Endodermal cell (in vitro differentiated cells): ENCODE results near the gene NLK. TPM values are rescaled to one million over a fixed set of nuclear protein-coding genes. Genes with fewer than 3 reads are reported as not detected.

Experiments used
- DNase-seq: peaks from one replicate; pipeline ENCODE4 v3.0.0-alpha.2; 2017
- H3K27ac ChIP-seq: 2 replicates; pipeline ENCODE4 v1.5.1; 2013; ENCODE audit warnings: mild to moderate bottlenecking, low read depth, low read length, moderate library complexity
- H3K27me3 ChIP-seq: 2 replicates; pipeline ENCODE4 v1.6.1; 2013; ENCODE audit warnings: mild to moderate bottlenecking, low read length, moderate library complexity; ENCODE audit not compliant: insufficient read depth, control insufficient read depth, poor library complexity, severe bottlenecking
- H3K36me3 ChIP-seq: 2 replicates; pipeline ENCODE4 v1.7.0; 2013; ENCODE audit warnings: mild to moderate bottlenecking, low read length, moderate library complexity; ENCODE audit not compliant: control insufficient read depth, insufficient read depth
- H3K4me1 ChIP-seq: one replicate; pipeline ENCODE4 v1.7.0; 2013; ENCODE audit warnings: low read length; ENCODE audit not compliant: control insufficient read depth, insufficient read depth
- H3K4me3 ChIP-seq: 2 replicates; pipeline ENCODE4 v1.5.1; 2013; ENCODE audit warnings: mild to moderate bottlenecking, low read length, moderate library complexity
- H3K9ac ChIP-seq: 2 replicates; pipeline ENCODE4 v1.6.1; 2013; ENCODE audit warnings: mild to moderate bottlenecking, low read length, moderate library complexity; ENCODE audit not compliant: poor library complexity, severe bottlenecking; ENCODE audit errors: extremely low read depth
- H3K9me3 ChIP-seq: 2 replicates; pipeline ENCODE4 v1.6.1; 2013; ENCODE audit warnings: mild to moderate bottlenecking, low read length, moderate library complexity; ENCODE audit not compliant: control insufficient read depth
- H3K27ac Mint-ChIP-seq: 2 replicates; pipeline ENCODE4 v1.8.0; 2020; ENCODE audit warnings: mixed read lengths
- H3K27me3 Mint-ChIP-seq: 2 replicates; pipeline ENCODE4 v1.8.0; 2021; ENCODE audit warnings: mild to moderate bottlenecking, mixed read lengths; ENCODE audit not compliant: insufficient read depth
- H3K36me3 Mint-ChIP-seq: 2 replicates; pipeline ENCODE4 v1.8.0; 2020; ENCODE audit warnings: low read depth, mixed read lengths
- H3K4me1 Mint-ChIP-seq: 2 replicates; pipeline ENCODE4 v1.8.0; 2020; ENCODE audit warnings: mixed read lengths
- H3K4me3 Mint-ChIP-seq: 2 replicates; pipeline ENCODE4 v1.8.0; 2020; ENCODE audit warnings: mild to moderate bottlenecking, moderate library complexity, mixed read lengths
- H3K9me3 Mint-ChIP-seq: 2 replicates; pipeline ENCODE4 v1.8.0; 2020; ENCODE audit warnings: mild to moderate bottlenecking, mixed read lengths
- WGBS, 2 experiments: methylation state at CpG; one replicate each; pipeline versions ENCODE4 v1.1.5 to v1.1.7; 2013; ENCODE audit warnings: missing lambda C conversion rate in 2 of 2, mixed read lengths in 1 of 2; ENCODE audit not compliant: insufficient coverage in 1 of 2, insufficient read length in 1 of 2; 5-methylcytosine and 5-hydroxymethylcytosine counted together
- total RNA-seq, 2 donors: library from RNA; stranded (reverse); fragmentation: NEBNext Ultra II Directional in 1 of 2; extraction: Animal tissue kit (Norgen Biotek cat#: 25700) in 1 of 2; gene quantifications; 2 replicates in 1 of 2; 3 replicates in 1 of 2; pipeline ENCODE4 v1.2.1, GENCODE V29; 2021
- TF ChIP-seq, protein P1 (sequence below): fragments of 200-600 bp; sonication (generic); conservative IDR thresholded peaks from 2 replicates; pipeline ENCODE4 v1.5.0; 2021; ENCODE audit warnings: antibody characterized with exemption, mild to moderate bottlenecking

The NLK gene
- total RNA-seq, 2 donors from 2014 or later: 49.2 to 50.3 TPM

DNA sequence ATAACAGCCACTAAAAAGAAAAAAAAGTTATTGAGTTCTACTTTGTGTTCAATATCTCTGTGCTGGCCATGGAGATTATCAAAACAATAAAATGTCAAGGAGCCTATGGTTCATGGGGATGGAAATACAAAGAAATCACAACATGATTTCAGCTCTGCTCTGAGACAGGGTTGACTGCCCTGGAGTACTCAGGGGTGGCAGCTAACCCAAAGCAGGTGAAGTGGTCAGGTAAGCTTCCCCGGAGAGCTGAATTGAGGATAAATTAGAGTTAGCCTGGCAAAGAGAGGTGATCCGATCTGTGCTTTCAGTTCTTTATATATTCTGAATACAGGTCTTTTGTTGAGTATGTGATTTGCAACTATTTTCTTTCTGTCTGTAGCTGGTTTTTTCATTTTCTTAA lies 157.3 kb downstream of the NLK start:
- Mint-ChIP-seq H3K9me3 (no peaks in the 10 kb centered on the region), H3K36me3 (peaks cover 31% of the 10 kb centered on the region), H3K4me1 (no peaks in the 10 kb centered on the region), H3K4me3 (no peak overlapping the region), H3K27ac (no peak overlapping the region), H3K27me3 (no peaks in the 10 kb centered on the region)
- no peak for DNase-seq
- Histone ChIP-seq H3K27me3 (no peaks in the 10 kb centered on the region), H3K36me3 (peaks cover 23% of the 10 kb centered on the region), H3K4me1 (no peaks in the 10 kb centered on the region), H3K4me3 (no peak overlapping the region), H3K27ac (no peak overlapping the region), H3K9me3 (no peaks in the 10 kb centered on the region), H3K9ac (no peak overlapping the region)
- TF ChIP-seq, protein P1, sequence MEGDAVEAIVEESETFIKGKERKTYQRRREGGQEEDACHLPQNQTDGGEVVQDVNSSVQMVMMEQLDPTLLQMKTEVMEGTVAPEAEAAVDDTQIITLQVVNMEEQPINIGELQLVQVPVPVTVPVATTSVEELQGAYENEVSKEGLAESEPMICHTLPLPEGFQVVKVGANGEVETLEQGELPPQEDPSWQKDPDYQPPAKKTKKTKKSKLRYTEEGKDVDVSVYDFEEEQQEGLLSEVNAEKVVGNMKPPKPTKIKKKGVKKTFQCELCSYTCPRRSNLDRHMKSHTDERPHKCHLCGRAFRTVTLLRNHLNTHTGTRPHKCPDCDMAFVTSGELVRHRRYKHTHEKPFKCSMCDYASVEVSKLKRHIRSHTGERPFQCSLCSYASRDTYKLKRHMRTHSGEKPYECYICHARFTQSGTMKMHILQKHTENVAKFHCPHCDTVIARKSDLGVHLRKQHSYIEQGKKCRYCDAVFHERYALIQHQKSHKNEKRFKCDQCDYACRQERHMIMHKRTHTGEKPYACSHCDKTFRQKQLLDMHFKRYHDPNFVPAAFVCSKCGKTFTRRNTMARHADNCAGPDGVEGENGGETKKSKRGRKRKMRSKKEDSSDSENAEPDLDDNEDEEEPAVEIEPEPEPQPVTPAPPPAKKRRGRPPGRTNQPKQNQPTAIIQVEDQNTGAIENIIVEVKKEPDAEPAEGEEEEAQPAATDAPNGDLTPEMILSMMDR: no peak
- WGBS, 2 experiments: 92% methylated on average over 2 of the region's 2 CpGs; no CpG with 5 or more reads in 1 of the 2 experiments

DNA sequence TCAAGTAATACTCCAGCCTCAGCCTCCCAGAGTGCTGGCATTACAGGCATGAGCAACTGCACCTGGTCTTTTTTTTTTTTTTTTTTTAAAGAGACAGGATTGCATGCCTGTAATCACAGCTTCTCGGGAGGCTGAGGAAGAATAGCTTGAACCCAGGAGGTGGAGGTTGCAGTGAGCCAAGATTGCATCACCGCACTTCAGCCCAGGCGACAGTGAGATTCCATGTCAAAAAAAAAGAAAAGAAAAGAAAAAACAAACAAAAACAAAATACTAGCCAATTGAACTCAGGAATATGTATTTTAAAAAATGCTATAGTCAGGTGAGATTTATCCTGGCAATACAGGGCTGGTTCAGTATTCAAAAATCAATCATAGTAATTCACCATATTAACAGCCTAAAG lies 158.8 kb downstream of the NLK start:
- Mint-ChIP-seq H3K4me3 (no peak overlapping the region), H3K36me3 (peaks cover 21% of the 10 kb centered on the region), H3K27ac (no peak overlapping the region), H3K27me3 (no peaks in the 10 kb centered on the region), H3K4me1 (no peaks in the 10 kb centered on the region), H3K9me3 (no peaks in the 10 kb centered on the region)
- no peak overlapping the region for H3K4me3 ChIP-seq
- TF ChIP-seq, protein P1: no peak
- H3K27ac ChIP-seq: no peak overlapping the region
- H3K9ac ChIP-seq: no peak overlapping the region
- no peaks in the 10 kb centered on the region for H3K27me3 ChIP-seq
- H3K4me1 ChIP-seq: no peaks in the 10 kb centered on the region
- no peaks in the 10 kb centered on the region for H3K9me3 ChIP-seq
- 100% methylated on average over 1 of the region's 3 CpGs; no CpG with 5 or more reads in 1 of the 2 experiments for WGBS, 2 experiments
- H3K36me3 ChIP-seq: peaks cover 12% of the 10 kb centered on the region
- no peak for DNase-seq

DNA sequence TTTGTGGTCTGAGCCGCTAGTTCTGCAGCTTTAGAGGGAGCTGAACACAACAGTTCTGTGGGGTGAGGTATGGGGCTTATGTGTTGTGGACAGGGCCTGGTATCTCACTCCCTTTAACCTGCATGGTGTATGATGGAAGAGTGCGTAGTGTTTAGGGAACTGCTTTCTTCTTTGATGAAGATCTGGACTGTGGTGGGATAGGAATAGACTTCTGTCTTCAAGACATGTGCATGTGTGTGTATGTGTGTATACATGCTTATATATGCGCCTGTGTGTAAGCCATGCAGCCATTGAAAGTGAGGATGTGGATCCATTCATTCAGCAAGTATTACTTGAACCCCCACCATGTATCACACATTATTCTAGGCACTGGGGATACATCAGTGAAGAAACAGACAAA lies 161.8 kb downstream of the NLK start:
- no peak overlapping the region for H3K9ac ChIP-seq
- WGBS, 2 experiments: 84 to 93% methylated on average over 2 to 3 of the region's 3 CpGs
- Mint-ChIP-seq H3K36me3 (peaks cover 5% of the 10 kb centered on the region), H3K27me3 (no peaks in the 10 kb centered on the region), H3K4me3 (no peak overlapping the region), H3K27ac (no peak overlapping the region), H3K4me1 (no peaks in the 10 kb centered on the region), H3K9me3 (no peaks in the 10 kb centered on the region)
- H3K4me1 ChIP-seq: no peaks in the 10 kb centered on the region
- TF ChIP-seq, protein P1: no peak
- no peaks in the 10 kb centered on the region for H3K36me3 ChIP-seq
- no peaks in the 10 kb centered on the region for H3K27me3 ChIP-seq
- DNase-seq: no peak
- no peak overlapping the region for H3K4me3 ChIP-seq
- no peaks in the 10 kb centered on the region for H3K9me3 ChIP-seq
- H3K27ac ChIP-seq: no peak overlapping the region
